HG02943 (cell line): Measurements from ENCODE around the gene CEBPZ.

ENCODE experiments used
- ATAC-seq: cut with Tn5 transposase; IDR thresholded peaks from one replicate; pipeline ENCODE4 v1.9.1; 2021; ENCODE audit warnings: mild to moderate bottlenecking, low read depth, moderate library complexity; ENCODE audit not compliant: unreplicated experiment

CEBPZ gene

GRCh38 chr2:37188570-37188969 is 42.8 kb downstream of the CEBPZ start, which contains the start of gene SULT6B1:
TSS of gene SULT6B1 (minus strand) at chr2:37188670. CDS start at chr2:37188640, 30 bp downstream.
- no peak for ATAC-seq

- no peak for ATAC-seq
Measured at GRCh38 chr2:37181726-37182684, 49.4 kb downstream of the CEBPZ start.

GRCh38 chr2:37180640-37181039 is 50.8 kb downstream of the CEBPZ start:
- ATAC-seq, result no peak

GRCh38 chr2:37180006-37180639 is 51.3 kb downstream of the CEBPZ start:
- no peak for ATAC-seq

GRCh38 chr2:37173741-37174140 is 57.7 kb downstream of the CEBPZ start:
- no peak for ATAC-seq

GRCh38 chr2:37171624-37171950 is 59.8 kb downstream of the CEBPZ start:
- no peak for ATAC-seq

GRCh38 chr2:37168217-37168981 is 63.0 kb downstream of the CEBPZ start:
- ATAC-seq, result no peak

GRCh38 chr2:37167636-37168180 is 63.7 kb downstream of the CEBPZ start:
- ATAC-seq, result no peak

- ATAC-seq, result no peak
Measured at GRCh38 chr2:37164757-37165156, 66.6 kb downstream of the CEBPZ start.

- ATAC-seq, result peak; percentile 85
Measured at GRCh38 chr2:37156857-37157714, 74.3 kb downstream of the CEBPZ start, which contains the start of gene EIF2AK2. TSS of gene EIF2AK2 (minus strand) at chr2:37156980. CDS start at chr2:37147806, 9,174 bp downstream.

GRCh38 chr2:37156071-37156856 is 75.1 kb downstream of the CEBPZ start:
- peak; percentile 30 for ATAC-seq

GRCh38 chr2:37154785-37155184 is 76.6 kb downstream of the CEBPZ start:
- ATAC-seq, result no peak

GRCh38 chr2:37153224-37153623 is 78.2 kb downstream of the CEBPZ start:
- no peak for ATAC-seq
